ENCODE data around the gene TGFBR3. TPM values are rescaled to one million over a fixed set of nuclear protein-coding genes. Genes with fewer than 3 reads are reported as not detected.

The TGFBR3 gene
- total and polyA plus RNA-seq, 9 of the 15 experiments (the other 6 are each of a cell fraction or from before 2014, with no cell fraction given), result 3.6 to 32.4 (median 15.6) TPM

GRCh38 chr1:91801496-91802115 is 84.3 kb downstream of the TGFBR3 start:
- no peak for ATAC-seq
- no peak overlapping the region for H3K27ac ChIP-seq (ENCODE audit: extremely low read depth, low read depth, low read length)
- H3K4me1 ChIP-seq (replicated peaks in 1 of 2; ENCODE audit: control insufficient read depth in 2 of 2, insufficient read depth in 2 of 2, low read length in 2 of 2), result peaks cover 27 to 29% of the 10 kb centered on the region in 2 experiments
- no peaks in the 10 kb centered on the region for H3K9me3 ChIP-seq (replicated peaks; ENCODE audit: control insufficient read depth, insufficient read depth, low read depth, low read length)
- TF ChIP-seq TCFL5 (CRISPR knock-in tag; conservative IDR thresholded peaks at IDR 0.05), result no peak
- TF ChIP-seq MCM2 (IDR thresholded peaks at IDR 0.05; ENCODE audit: low read depth), result no peak
- no peak for TF ChIP-seq ZBTB49 (CRISPR knock-in tag; IDR thresholded peaks at IDR 0.05; ENCODE audit: borderline replicate concordance)
- TF ChIP-seq FOXK1 (CRISPR knock-in tag; IDR thresholded peaks at IDR 0.05; ENCODE audit: borderline replicate concordance), result no peak
- TF ChIP-seq HSF4 (CRISPR knock-in tag; IDR thresholded peaks at IDR 0.05; ENCODE audit: borderline replicate concordance), result no peak
- no peak for TF ChIP-seq RNF219 (CRISPR knock-in tag; IDR thresholded peaks at IDR 0.05)
- no peak for TF ChIP-seq BRF2 (IDR thresholded peaks at IDR 0.05; ENCODE audit: borderline replicate concordance, insufficient read depth, insufficient read length)
- no peak for TF ChIP-seq SMARCA4 (IDR thresholded peaks at IDR 0.05)
- no peak for TF ChIP-seq ZNF311 (CRISPR knock-in tag; IDR thresholded peaks at IDR 0.05)
- TF ChIP-seq POLR2A (conservative IDR thresholded peaks at IDR 0.05), result no peak
- no peak for TF ChIP-seq ARID2 (IDR thresholded peaks at IDR 0.05)
- no peak for TF ChIP-seq CTCFL (IDR thresholded peaks at IDR 0.05; ENCODE audit: borderline replicate concordance, insufficient read depth, low read depth, low read length, poor library complexity, severe bottlenecking)
- no peak for TF ChIP-seq CREB1 (IDR thresholded peaks at IDR 0.05)
- TF ChIP-seq CREB1 (CRISPR knock-in tag; IDR thresholded peaks at IDR 0.05), result no peak
- H3K79me2 ChIP-seq (ENCODE audit: control insufficient read depth, insufficient read depth, low read length), result peaks cover 12% of the 10 kb centered on the region; the same call in 1 of the 3 replicates
- no peaks in the 10 kb centered on the region for H3K27me3 ChIP-seq (ENCODE audit: control insufficient read depth in 2 of 2, insufficient read depth in 2 of 2, low read length in 2 of 2)
- no peak overlapping the region for H2AFZ ChIP-seq (ENCODE audit: low read depth, low read length)
- no peak overlapping the region for H3K9ac ChIP-seq (ENCODE audit: insufficient read depth in 1 of 2, low read depth in 2 of 2, low read length in 2 of 2)
- BruUV-seq (replicated peaks), result no TSS peak
- DNase-seq (ENCODE audit: extremely low read depth in 1 of 4, low spot score in 3 of 4), result no peak
- WGBS (ENCODE audit: insufficient coverage, low coverage, missing lambda C conversion rate), result 81% methylated on average over 3 of the region's 3 CpGs
- in situ Hi-C loops (cut with MboI), result no loop called here
- no peak for FAIRE-seq
- CTCF ChIA-PET (ENCODE audit: low intra/inter-chr PET ratio), result no interaction called here
- peaks cover 18% of the 10 kb centered on the region for H4K20me1 ChIP-seq (replicated peaks; ENCODE audit: control insufficient read depth, insufficient read depth, low read length)
- intact Hi-C loops (cut with micrococcal nuclease), result loop anchor here (5.0 kb wide), 4 partner anchors 84 to 184 kb away; partner anchors contain the start of gene TGFBR3
- POLR2A ChIA-PET, result interaction anchor here (0.7 kb wide), 1 partner anchor 10 kb away, joined by 3 read pairs; no protein-coding TSS in a partner anchor
- no peaks in the 10 kb centered on the region for H3K9me1 ChIP-seq (ENCODE audit: control insufficient read depth, insufficient read depth, low read length)
- H3K4me2 ChIP-seq (ENCODE audit: insufficient read depth, low read length), result no peak overlapping the region
- no peak overlapping the region for H3K4me3 ChIP-seq
- no peaks in the 10 kb centered on the region; the same call in 1 of the 3 replicates for H3K36me3 ChIP-seq (ENCODE audit: control insufficient read depth, insufficient read depth, low read length)
